Astrocyte of the spinal cord (primary cell): ENCODE results near the gene LAMA3.

ENCODE experiments used
- DNase-seq: peaks from one replicate; pipeline ENCODE4 v3.0.0; 2011; ENCODE audit warnings: low read depth, low spot score
- H3K4me3 ChIP-seq: 2 replicates; pipeline ENCODE4 v1.5.1; 2011; ENCODE audit warnings: low read depth, mild to moderate bottlenecking, low read length, moderate library complexity
- in situ Hi-C: cut with HindIII; loops from 2 replicates; pipeline ENCODE4 v1.10.0; 2017; ENCODE audit warnings: low sequenced_read_pairs
- TF ChIP-seq, protein P1 (sequence below): IDR thresholded peaks from 2 replicates; pipeline ENCODE4 v1.5.1; 2012; ENCODE audit warnings: low read depth, mild to moderate bottlenecking, low read length, inconsistent platforms

The LAMA3 gene

DNA sequence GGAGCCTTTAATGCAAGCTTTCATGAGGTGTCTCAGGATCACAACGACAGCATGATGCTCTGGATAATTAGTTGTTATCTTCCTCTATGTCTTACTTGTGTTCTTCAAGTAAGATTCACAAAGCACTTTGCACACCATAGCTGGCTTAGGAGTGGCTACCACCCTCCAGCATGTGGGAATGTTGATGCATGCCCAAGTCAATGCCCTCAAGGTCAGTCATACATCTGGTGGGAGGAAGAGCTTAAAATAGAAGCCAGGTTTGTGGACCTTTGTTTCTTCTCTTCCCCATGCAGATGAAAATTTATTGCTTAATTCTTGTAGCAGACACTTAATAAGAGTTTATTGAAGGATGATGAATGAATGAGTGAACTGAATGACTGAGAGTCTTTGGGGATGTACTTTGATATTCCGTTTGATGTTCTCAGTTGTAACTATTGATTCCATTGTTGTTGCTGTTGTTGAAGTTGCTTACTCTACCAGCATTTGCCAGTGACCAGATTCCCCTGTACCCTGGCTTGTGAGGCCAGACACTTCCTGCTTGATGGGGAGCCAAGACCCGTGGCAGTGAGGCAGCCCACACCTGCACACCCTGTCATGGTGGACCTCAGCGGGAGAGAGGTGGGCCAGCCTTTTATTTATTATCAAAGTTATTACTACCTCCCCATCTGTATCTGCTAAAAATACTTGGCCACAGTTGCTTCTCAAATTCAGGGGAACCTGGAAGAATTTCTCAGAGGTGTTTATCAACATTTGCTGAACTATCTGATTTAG, 137.8 kb downstream of the LAMA3 start:
- DNase-seq = no peak
- H3K4me3 ChIP-seq = no peak overlapping the region
- TF ChIP-seq, protein P1, sequence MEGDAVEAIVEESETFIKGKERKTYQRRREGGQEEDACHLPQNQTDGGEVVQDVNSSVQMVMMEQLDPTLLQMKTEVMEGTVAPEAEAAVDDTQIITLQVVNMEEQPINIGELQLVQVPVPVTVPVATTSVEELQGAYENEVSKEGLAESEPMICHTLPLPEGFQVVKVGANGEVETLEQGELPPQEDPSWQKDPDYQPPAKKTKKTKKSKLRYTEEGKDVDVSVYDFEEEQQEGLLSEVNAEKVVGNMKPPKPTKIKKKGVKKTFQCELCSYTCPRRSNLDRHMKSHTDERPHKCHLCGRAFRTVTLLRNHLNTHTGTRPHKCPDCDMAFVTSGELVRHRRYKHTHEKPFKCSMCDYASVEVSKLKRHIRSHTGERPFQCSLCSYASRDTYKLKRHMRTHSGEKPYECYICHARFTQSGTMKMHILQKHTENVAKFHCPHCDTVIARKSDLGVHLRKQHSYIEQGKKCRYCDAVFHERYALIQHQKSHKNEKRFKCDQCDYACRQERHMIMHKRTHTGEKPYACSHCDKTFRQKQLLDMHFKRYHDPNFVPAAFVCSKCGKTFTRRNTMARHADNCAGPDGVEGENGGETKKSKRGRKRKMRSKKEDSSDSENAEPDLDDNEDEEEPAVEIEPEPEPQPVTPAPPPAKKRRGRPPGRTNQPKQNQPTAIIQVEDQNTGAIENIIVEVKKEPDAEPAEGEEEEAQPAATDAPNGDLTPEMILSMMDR = no peak
- in situ Hi-C loops = no loop called here

DNA sequence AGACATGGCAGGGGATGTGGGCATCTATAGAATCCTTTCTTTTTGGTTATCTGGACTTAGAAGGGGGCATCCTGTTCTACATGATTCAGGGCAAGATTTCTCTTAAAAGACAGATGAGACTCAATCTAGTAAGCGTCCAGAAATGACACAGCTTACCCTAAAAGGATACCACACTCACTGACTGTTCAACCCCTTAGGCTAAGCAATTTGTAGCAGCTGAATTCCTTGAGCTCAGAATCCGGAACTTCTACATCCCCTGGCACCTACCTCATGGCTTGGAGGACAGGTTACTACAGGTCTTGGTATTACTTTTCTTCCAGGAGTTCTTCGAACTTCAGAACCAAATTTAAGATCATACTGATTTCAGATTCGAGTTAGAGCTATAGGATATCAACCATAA, 138.4 kb downstream of the LAMA3 start:
- in situ Hi-C loops = no loop called here
- no peak for DNase-seq
- TF ChIP-seq, protein P1 = no peak
- H3K4me3 ChIP-seq = no peak overlapping the region

GRCh38 chr18:23828426-23828825, 139.2 kb downstream of the LAMA3 start:
- in situ Hi-C loops = no loop called here
- TF ChIP-seq, protein P1 = no peak
- peak; percentile 84 for DNase-seq
- no peak overlapping the region for H3K4me3 ChIP-seq

GRCh38 chr18:23832911-23833310, 143.7 kb downstream of the LAMA3 start:
- TF ChIP-seq, protein P1 = no peak
- in situ Hi-C loops = no loop called here

DNA sequence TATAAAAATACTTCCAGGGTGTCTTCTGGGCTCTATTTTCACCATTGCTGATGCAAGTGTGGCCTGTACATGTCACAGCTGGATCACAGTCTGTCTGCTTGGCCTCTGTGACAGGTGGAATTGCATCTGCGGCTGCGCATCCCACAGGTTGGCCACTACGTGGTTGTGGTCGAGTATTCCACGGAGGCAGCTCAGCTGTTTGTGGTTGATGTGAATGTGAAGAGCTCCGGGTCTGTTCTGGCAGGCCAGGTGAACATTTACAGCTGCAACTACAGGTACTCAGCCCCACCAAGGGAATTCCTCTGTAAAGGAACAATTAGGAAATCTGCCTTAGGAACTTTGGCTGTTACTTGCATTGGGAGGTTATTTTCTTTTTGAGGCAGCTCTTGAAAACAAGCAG, 144.5 kb downstream of the LAMA3 start:
- in situ Hi-C loops = no loop called here
- no peak for DNase-seq

More at GRCh38 chr18:23832911-23833310, 143.7 kb downstream of the LAMA3 start:
- no peak overlapping the region for H3K4me3 ChIP-seq
- no peak for DNase-seq

GRCh38 chr18:23835091-23835490, 145.8 kb downstream of the LAMA3 start:
- no peak overlapping the region for H3K4me3 ChIP-seq
- in situ Hi-C loops = no loop called here
- DNase-seq = no peak
- TF ChIP-seq, protein P1 = no peak

More for the DNA sequence above, 144.5 kb downstream of the LAMA3 start:
- TF ChIP-seq, protein P1 = no peak
- no peak overlapping the region for H3K4me3 ChIP-seq
